GM21576 (cell line): Measurements from ENCODE around the gene PADI1.

ENCODE experiments used
- ATAC-seq: cut with Tn5 transposase; IDR thresholded peaks from one replicate; pipeline ENCODE4 v1.9.1; 2021; ENCODE audit warnings: mild to moderate bottlenecking, moderate library complexity; ENCODE audit not compliant: unreplicated experiment

The PADI1 gene

GRCh38 chr1:17295292-17295691, 90.4 kb downstream of the PADI1 start:
- ATAC-seq = no peak
